HEK293T (cell line): ENCODE results near the gene CHST15.

Experiments used
- ARNT ChIP-seq: fragments of 450-650 bp; IDR thresholded peaks from 2 replicates; pipeline ENCODE4 v1.6.1; 2017; ENCODE audit warnings: mild to moderate bottlenecking
- BHLHE40 ChIP-seq: fragments of 450-650 bp; IDR thresholded peaks from 2 replicates; pipeline ENCODE4 v1.6.1; 2016; ENCODE audit warnings: mild to moderate bottlenecking, moderate library complexity, borderline replicate concordance
- CTBP1 ChIP-seq: fragments of 450-650 bp; IDR thresholded peaks from 2 replicates; pipeline ENCODE4 v1.6.1; 2016; ENCODE audit warnings: borderline replicate concordance
- ELF4 ChIP-seq: fragments of 450-650 bp; IDR thresholded peaks from 2 replicates; pipeline ENCODE4 v1.6.1; 2017; ENCODE audit warnings: antibody characterized with exemption
- FOXK2 ChIP-seq: fragments of 450-650 bp; IDR thresholded peaks from 2 replicates; pipeline ENCODE4 v1.6.1; 2016; ENCODE audit warnings: mild to moderate bottlenecking
- FOXM1 ChIP-seq: fragments of 450-650 bp; IDR thresholded peaks from 2 replicates; pipeline ENCODE4 v1.6.1; 2017; ENCODE audit warnings: mild to moderate bottlenecking, borderline replicate concordance
- HDGF ChIP-seq: fragments of 450-650 bp; IDR thresholded peaks from 2 replicates; pipeline ENCODE4 v1.6.1; 2017; ENCODE audit warnings: antibody characterized with exemption, borderline replicate concordance
- LEF1 ChIP-seq: fragments of 450-650 bp; IDR thresholded peaks from 2 replicates; pipeline ENCODE4 v1.6.1; 2017; ENCODE audit warnings: mild to moderate bottlenecking, borderline replicate concordance
- SP1 ChIP-seq: fragments of 450-650 bp; IDR thresholded peaks from 2 replicates; pipeline ENCODE4 v1.6.1; 2017
- SUZ12 ChIP-seq: fragments of 450-650 bp; IDR thresholded peaks from 2 replicates; pipeline ENCODE4 v1.6.1; 2016; ENCODE audit warnings: mild to moderate bottlenecking
- TF ChIP-seq, protein P1 (sequence below): fragments of 450-650 bp; IDR thresholded peaks from 2 replicates; pipeline ENCODE4 v1.6.1; 2016

DNA sequence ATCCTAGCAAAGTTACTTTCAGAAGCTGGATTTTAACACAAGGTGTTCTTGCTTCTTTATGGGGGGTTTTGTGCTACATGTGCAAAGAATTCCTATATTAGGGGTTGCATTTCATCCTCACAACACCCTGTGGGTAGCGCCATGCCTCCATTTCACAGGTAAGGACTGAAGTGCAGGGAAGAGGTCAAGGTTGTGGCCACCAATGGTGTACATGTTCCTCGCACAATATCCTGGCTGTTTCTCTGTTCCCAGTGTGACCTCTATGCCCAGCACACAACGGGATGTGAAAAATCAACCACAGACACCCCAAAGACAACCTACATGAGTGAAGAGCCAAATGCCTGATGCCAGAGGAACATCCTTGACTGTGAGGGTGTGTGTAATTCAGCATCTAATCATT lies 80.8 kb downstream of the CHST15 start:
- TF ChIP-seq SUZ12 (no peak), FOXM1 (no peak), SP1 (no peak), ARNT (no peak), BHLHE40 (no peak), CTBP1 (no peak), FOXK2 (no peak), HDGF (no peak), ELF4 (no peak), LEF1 (no peak)
- TF ChIP-seq, protein P1, sequence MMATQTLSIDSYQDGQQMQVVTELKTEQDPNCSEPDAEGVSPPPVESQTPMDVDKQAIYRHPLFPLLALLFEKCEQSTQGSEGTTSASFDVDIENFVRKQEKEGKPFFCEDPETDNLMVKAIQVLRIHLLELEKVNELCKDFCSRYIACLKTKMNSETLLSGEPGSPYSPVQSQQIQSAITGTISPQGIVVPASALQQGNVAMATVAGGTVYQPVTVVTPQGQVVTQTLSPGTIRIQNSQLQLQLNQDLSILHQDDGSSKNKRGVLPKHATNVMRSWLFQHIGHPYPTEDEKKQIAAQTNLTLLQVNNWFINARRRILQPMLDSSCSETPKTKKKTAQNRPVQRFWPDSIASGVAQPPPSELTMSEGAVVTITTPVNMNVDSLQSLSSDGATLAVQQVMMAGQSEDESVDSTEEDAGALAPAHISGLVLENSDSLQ, result no peak
